ENCODE results near the gene SMAD3.

The SMAD3 gene

DNA sequence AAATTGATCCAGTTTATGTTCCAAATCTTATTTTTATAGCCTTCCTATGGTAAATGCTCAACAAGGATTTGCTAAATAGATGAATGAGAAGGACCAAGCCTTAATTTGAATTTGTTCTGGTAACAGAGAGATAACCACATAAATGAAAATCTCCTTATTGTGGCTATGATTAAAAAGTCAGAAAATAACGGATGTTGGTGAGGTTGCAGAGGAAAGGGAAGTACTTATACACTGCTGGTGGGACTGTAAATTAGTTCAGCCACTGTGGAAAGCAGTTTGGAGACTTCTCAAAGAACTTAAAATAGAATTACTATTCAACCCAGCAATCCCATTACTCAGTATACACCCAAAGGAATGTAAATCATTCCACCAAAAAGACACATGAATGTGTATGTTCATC is 162.9 kb downstream of the SMAD3 start:
- in situ Hi-C loops (cut with MboI; ENCODE audit: low pct_unique_long_range_greater_than_20kb, low sequenced_read_pairs, unreplicated experiment) = no loop called here
- TF ChIP-seq, protein P1, sequence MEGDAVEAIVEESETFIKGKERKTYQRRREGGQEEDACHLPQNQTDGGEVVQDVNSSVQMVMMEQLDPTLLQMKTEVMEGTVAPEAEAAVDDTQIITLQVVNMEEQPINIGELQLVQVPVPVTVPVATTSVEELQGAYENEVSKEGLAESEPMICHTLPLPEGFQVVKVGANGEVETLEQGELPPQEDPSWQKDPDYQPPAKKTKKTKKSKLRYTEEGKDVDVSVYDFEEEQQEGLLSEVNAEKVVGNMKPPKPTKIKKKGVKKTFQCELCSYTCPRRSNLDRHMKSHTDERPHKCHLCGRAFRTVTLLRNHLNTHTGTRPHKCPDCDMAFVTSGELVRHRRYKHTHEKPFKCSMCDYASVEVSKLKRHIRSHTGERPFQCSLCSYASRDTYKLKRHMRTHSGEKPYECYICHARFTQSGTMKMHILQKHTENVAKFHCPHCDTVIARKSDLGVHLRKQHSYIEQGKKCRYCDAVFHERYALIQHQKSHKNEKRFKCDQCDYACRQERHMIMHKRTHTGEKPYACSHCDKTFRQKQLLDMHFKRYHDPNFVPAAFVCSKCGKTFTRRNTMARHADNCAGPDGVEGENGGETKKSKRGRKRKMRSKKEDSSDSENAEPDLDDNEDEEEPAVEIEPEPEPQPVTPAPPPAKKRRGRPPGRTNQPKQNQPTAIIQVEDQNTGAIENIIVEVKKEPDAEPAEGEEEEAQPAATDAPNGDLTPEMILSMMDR (IDR thresholded peaks at IDR 0.05; ENCODE audit: extremely low read depth, insufficient read depth, missing control alignments) = no peak
- DNase-seq (ENCODE audit: low spot score) = no peak

DNA sequence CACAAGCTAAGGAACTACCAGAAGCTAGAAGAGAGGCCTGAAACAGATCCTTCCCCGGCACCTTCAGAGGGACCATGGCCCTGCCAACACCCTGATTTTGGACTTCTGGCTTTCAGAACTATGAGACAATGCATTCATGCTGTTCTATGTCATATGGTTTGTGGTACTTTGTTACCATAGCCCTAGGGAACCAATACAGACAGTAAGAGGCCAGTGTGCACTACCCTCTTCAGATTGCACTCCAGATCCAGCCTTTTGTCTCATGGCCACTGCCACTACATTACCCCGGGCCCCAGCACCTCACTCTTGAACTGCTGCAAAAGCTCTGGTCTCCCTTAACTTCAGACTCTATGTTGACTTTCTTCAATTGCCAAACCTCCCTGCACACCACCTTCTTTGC is 165.1 kb downstream of the SMAD3 start:
- TF ChIP-seq, protein P1 (IDR thresholded peaks at IDR 0.05; ENCODE audit: extremely low read depth, insufficient read depth, missing control alignments) = no peak
- in situ Hi-C loops (cut with MboI; ENCODE audit: low pct_unique_long_range_greater_than_20kb, low sequenced_read_pairs, unreplicated experiment) = no loop called here
- DNase-seq (ENCODE audit: low spot score) = no peak

DNA sequence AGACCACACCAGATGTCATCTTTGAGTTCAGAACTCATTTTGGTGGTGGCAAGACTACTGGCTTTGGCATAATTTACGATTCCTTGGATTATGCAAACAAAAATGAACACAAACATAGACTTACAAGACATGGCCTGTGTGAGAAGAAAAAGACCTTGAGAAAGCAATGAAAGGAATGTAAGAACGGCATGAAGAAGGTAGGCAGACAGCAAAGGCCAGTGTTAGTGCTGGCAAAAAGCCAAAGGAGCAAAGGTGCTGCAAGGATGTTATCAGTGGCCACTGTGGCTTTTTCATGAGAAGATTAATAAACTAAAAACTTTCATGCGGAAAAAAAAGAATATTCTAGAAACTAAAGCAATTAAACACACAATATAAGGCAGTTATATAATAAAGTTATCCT is 167.2 kb downstream of the SMAD3 start:
- TF ChIP-seq, protein P1 (IDR thresholded peaks at IDR 0.05; ENCODE audit: extremely low read depth, insufficient read depth, missing control alignments) = no peak
- no peak for DNase-seq (ENCODE audit: low spot score)
- in situ Hi-C loops (cut with MboI; ENCODE audit: low pct_unique_long_range_greater_than_20kb, low sequenced_read_pairs, unreplicated experiment) = no loop called here

DNA sequence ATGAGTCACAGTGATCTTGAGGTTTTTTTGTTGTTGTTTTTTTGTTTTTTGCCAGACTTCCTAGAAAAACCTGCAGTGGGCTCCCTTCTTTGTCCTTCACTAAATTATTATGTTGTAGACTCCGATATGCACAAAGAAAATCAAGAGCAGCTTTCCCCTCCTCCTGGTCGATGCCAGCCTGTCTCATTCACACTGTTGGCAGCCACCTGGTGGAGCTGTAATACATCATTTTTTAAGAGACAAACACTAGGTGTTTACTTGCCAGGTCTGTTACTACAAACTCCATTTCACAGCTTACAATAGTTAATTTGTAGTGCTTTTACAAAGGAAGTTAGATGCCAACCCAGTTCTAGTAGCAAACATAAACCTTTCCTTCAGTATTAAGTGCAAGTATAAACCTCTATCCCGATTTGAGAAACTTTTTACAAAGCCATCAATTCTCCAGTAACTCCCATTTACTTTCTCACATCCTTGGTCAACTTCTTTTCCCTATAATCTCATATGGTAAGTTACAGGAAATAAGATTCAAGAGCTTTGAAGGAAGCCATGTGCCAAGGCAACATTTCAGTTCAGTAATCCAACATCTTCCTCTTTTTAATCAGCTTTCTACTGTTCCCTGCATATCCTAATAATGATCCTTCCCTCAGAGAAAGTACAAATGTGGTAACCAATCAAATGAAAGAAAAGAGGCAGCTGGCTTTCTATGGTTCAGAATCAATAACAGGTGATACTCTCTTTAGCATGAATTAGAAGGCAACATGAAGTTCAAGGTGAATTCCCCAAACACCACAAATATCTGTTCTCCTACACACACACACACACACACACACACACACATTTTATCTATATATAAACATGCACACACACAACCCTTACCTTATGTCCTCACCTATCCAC is 175.1 kb downstream of the SMAD3 start:
- TF ChIP-seq, protein P1 (IDR thresholded peaks at IDR 0.05; ENCODE audit: extremely low read depth, insufficient read depth, missing control alignments) = peak; percentile 37
- in situ Hi-C loops (cut with MboI; ENCODE audit: low pct_unique_long_range_greater_than_20kb, low sequenced_read_pairs, unreplicated experiment) = no loop called here
- DNase-seq (ENCODE audit: low spot score) = no peak

DNA sequence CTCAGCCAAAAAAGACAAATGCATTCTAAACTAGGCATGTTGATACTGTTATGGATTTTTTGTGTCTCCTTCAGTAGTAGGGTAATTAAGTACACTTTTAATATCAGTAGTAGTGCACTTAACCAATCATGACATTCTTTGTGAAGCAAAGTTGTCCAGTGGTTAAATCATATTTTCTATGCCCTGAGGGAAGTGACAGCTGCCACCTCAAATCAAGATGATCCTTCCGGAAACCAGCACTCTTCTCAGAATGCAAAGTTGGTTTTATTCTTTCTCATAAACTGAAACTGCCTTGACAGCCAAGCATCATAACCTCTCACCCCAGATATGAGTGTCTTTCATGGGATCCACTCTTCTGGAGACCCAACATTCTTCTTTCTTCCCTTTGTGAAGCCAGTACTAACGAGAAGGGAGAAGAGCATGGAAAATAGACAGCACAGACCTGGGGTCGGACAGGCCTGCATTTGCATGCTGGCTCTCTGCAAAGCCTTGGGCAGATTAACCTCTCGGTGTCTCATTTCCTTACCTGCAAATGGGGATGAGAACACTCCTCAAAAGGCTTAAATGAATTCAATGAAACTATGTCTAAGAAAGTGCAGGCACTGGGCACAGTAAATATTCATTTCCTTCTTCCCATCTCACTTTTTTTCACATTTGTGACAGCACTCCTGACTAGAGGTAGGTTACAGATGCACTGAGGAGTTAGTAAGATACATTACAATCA is 175.9 kb downstream of the SMAD3 start:
- in situ Hi-C loops (cut with MboI; ENCODE audit: low pct_unique_long_range_greater_than_20kb, low sequenced_read_pairs, unreplicated experiment) = no loop called here
- TF ChIP-seq, protein P1 (IDR thresholded peaks at IDR 0.05; ENCODE audit: extremely low read depth, insufficient read depth, missing control alignments) = no peak
- peak; percentile 77 for DNase-seq (ENCODE audit: low spot score)

DNA sequence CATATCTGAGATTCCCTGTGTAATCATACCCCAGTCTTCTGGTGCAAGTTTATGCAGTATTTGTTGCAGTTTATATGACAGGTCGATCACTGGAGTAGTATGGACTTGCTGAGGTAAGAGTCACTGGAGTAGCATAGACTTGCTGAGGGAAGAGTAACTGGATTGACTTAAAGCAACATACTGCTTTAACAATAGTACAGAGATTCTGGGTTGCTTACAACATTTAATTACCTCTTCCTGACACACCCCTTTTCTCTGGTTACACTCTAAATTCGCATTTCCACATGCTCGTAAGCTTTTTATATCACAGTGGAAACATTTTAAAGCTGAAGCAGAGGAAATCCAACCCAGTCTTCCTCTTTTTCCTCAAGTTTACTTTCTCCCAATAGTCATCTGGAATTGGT is 177.3 kb downstream of the SMAD3 start:
- TF ChIP-seq, protein P1 (IDR thresholded peaks at IDR 0.05; ENCODE audit: extremely low read depth, insufficient read depth, missing control alignments) = no peak
- no peak for DNase-seq (ENCODE audit: low spot score)
- in situ Hi-C loops (cut with MboI; ENCODE audit: low pct_unique_long_range_greater_than_20kb, low sequenced_read_pairs, unreplicated experiment) = no loop called here
